OCI-LY7 (cell line): ENCODE results near the gene MOB1B. TPM values are rescaled to one million over a fixed set of nuclear protein-coding genes. Genes with fewer than 3 reads are reported as not detected.

Experiments used
- BruUV-seq: library from RNA; stranded (reverse); fragments of 400-500 nt; replicated peaks from 2 replicates; lab custom pipeline; 2021; lab: Mats Ljungman, UMichigan
- CTCF ChIA-PET: fragments of 300-600 bp; sonication (Branson Sonifier 250); formaldehyde crosslinking; loops from one replicate; lab custom pipeline; 2022; ENCODE audit warnings: antibody characterized with exemption; ENCODE audit not compliant: unreplicated experiment; lab: Charles Lee
- POLR2A ChIA-PET: fragments of 300-600 bp; sonication (Branson Sonifier 250); formaldehyde crosslinking; loops from one replicate; lab custom pipeline; 2022; ENCODE audit warnings: antibody characterized with exemption; lab: Charles Lee
- DNase-seq: peaks from one replicate; pipeline ENCODE4 v3.0.0-alpha.2; 2015; ENCODE audit warnings: low spot score
- H2AFZ ChIP-seq: fragments of 200-600 bp; sonication (generic), shearing (Covaris generic); 2 replicates; pipeline ENCODE4 v1.6.1; 2014; ENCODE audit warnings: mild to moderate bottlenecking, antibody characterized with exemption, low read length, moderate library complexity
- H3K27ac ChIP-seq: fragments of 200-600 bp; sonication (generic); 2 replicates; pipeline ENCODE4 v1.5.1; 2014; ENCODE audit warnings: mixed run types, low read depth, mild to moderate bottlenecking, moderate library complexity, low read length, inconsistent platforms; ENCODE audit not compliant: poor library complexity, severe bottlenecking
- H3K36me3 ChIP-seq: fragments of 200-600 bp; sonication (generic); 2 replicates; pipeline ENCODE4 v1.6.1; 2014; ENCODE audit warnings: mild to moderate bottlenecking, antibody characterized with exemption, low read length, moderate library complexity, mixed read lengths; ENCODE audit not compliant: insufficient read depth
- H3K4me1 ChIP-seq: fragments of 200-600 bp; sonication (generic); 2 replicates; pipeline ENCODE4 v1.5.1; 2014; ENCODE audit warnings: mild to moderate bottlenecking, low read length; ENCODE audit not compliant: insufficient read depth, poor library complexity, severe bottlenecking
- H3K4me2 ChIP-seq: fragments of 200-600 bp; sonication (generic); 2 replicates; pipeline ENCODE4 v1.6.1; 2014; ENCODE audit warnings: mild to moderate bottlenecking, low read length
- H3K4me3 ChIP-seq: fragments of 200-600 bp; sonication (generic); 2 replicates; pipeline ENCODE4 v1.5.1; 2014; ENCODE audit warnings: mild to moderate bottlenecking, low read depth, low read length; ENCODE audit not compliant: poor library complexity, severe bottlenecking
- H3K79me2 ChIP-seq: fragments of 200-600 bp; sonication (generic); 2 replicates; pipeline ENCODE4 v1.6.1; 2016; ENCODE audit warnings: low read depth, mild to moderate bottlenecking, low read length, moderate library complexity, mixed read lengths; ENCODE audit not compliant: insufficient read depth
- H3K9me2 ChIP-seq: fragments of 200-600 bp; sonication (generic); 2 replicates; pipeline ENCODE4 v1.6.1; 2016; ENCODE audit warnings: mild to moderate bottlenecking, low read length, mixed read lengths; ENCODE audit not compliant: insufficient read depth
- H3K9me3 ChIP-seq: fragments of 200-600 bp; sonication (generic); 2 replicates; pipeline ENCODE4 v1.6.1; 2014; ENCODE audit warnings: mild to moderate bottlenecking, mixed run types, low read length, mixed read lengths
- H4K20me1 ChIP-seq: fragments of 200-600 bp; sonication (generic); 2 replicates; pipeline ENCODE4 v1.6.1; 2014; ENCODE audit warnings: mild to moderate bottlenecking, antibody characterized with exemption, low read length, moderate library complexity, mixed read lengths; ENCODE audit not compliant: insufficient read depth
- EZH2phosphoT487 ChIP-seq: fragments of 200-600 bp; sonication (generic); IDR thresholded peaks from 2 replicates; pipeline ENCODE4 v1.6.1; 2018; ENCODE audit warnings: low read depth, borderline replicate concordance, mild to moderate bottlenecking, mixed run types, antibody characterized with exemption, low read length, moderate library complexity, mixed read lengths
- intact Hi-C: fragments of 100-400 bp; cut with micrococcal nuclease; formaldehyde crosslinking; loops from one replicate; pipeline ENCODE4 v1.10.0; 2022; ENCODE audit not compliant: unreplicated experiment
- total RNA-seq, 2 experiments: library from RNA; depleted of rRNA in 1 of 2; stranded (reverse); fragments of >200 nt in 1 of 2; shearing (Covaris generic) in 1 of 2; gene quantifications; 2 replicates each; pipeline ENCODE4 v1.2.3, GENCODE V29; 2014 to 2022
- TF ChIP-seq, protein P1 (sequence below): fragments of 200-600 bp; sonication (generic); conservative IDR thresholded peaks from 2 replicates; pipeline ENCODE4 v1.5.1; 2014; ENCODE audit warnings: mild to moderate bottlenecking, antibody characterized with exemption, low read length, moderate library complexity, mixed read lengths

The MOB1B gene
- total RNA-seq, 2 experiments from 2014 or later, result 4.7 to 22.4 TPM

DNA sequence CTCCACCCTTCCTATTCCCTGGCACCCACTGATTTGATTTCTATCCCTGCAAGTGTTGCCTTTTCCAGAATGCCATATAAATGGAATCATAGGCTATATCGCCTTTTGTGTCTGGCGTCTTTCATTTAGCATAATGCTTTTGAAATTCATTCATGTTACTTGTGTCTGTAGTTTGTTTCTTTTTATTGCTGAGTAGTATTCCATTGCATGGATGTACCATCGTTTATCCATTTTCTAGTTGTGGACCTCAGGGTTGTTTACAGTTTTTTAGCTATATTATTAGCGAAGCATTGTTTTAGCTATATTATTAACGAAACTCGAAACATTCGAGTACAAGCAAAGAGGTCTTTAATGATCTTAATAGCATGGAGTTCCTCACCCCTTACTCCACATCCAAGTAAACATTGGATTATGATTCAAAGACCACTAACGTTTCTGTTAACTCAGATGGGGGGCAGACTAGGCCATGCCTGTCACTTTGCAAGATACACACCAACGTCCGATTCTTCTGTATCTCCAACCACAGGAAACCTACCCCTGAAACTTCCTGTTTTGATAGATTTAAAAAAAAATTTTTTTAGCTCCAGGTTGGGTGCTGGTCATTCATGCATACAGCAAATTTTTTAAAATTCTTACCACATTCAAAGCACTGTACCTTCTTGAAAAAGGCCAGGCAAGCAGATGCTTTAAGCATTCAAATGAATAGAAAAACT is 92.4 kb downstream of the MOB1B start:
- H3K4me2 ChIP-seq, result peak overlapping the region; percentile 91
- no peaks in the 10 kb centered on the region for H3K9me2 ChIP-seq
- CTCF ChIA-PET, result interaction anchor here (1.0 to 1.5 kb wide), 2 partner anchors 9 to 68 kb away, joined by 3 to 4 read pairs; no protein-coding TSS in a partner anchor
- peak overlapping the region; percentile 92 for H3K4me3 ChIP-seq
- peaks cover 35% of the 10 kb centered on the region for H3K4me1 ChIP-seq
- H3K36me3 ChIP-seq, result peaks cover 58% of the 10 kb centered on the region
- POLR2A ChIA-PET, result interaction anchor here (0.6 to 6.1 kb wide), 24 partner anchors 8 to 328 kb away, joined by 3 to 108 read pairs (median 6); partner anchors contain the start of genes JCHAIN, MOB1B and UTP3
- H4K20me1 ChIP-seq, result peaks cover 15% of the 10 kb centered on the region
- BruUV-seq, result TSS peak; percentile 77
- peak overlapping the region; percentile 94 for H3K27ac ChIP-seq
- peak; percentile 89 for DNase-seq
- TF ChIP-seq, protein P1, sequence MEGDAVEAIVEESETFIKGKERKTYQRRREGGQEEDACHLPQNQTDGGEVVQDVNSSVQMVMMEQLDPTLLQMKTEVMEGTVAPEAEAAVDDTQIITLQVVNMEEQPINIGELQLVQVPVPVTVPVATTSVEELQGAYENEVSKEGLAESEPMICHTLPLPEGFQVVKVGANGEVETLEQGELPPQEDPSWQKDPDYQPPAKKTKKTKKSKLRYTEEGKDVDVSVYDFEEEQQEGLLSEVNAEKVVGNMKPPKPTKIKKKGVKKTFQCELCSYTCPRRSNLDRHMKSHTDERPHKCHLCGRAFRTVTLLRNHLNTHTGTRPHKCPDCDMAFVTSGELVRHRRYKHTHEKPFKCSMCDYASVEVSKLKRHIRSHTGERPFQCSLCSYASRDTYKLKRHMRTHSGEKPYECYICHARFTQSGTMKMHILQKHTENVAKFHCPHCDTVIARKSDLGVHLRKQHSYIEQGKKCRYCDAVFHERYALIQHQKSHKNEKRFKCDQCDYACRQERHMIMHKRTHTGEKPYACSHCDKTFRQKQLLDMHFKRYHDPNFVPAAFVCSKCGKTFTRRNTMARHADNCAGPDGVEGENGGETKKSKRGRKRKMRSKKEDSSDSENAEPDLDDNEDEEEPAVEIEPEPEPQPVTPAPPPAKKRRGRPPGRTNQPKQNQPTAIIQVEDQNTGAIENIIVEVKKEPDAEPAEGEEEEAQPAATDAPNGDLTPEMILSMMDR, result peak; percentile 44
- TF ChIP-seq EZH2phosphoT487, result no peak
- H3K79me2 ChIP-seq, result peaks cover 76% of the 10 kb centered on the region
- intact Hi-C loops, result loop anchor here (2.0 to 5.0 kb wide), 4 partner anchors 242 to 332 kb away; no protein-coding TSS in a partner anchor
- peaks cover 8% of the 10 kb centered on the region; the same call in 1 of the 2 replicates for H3K9me3 ChIP-seq
- H2AFZ ChIP-seq, result no peak overlapping the region

DNA sequence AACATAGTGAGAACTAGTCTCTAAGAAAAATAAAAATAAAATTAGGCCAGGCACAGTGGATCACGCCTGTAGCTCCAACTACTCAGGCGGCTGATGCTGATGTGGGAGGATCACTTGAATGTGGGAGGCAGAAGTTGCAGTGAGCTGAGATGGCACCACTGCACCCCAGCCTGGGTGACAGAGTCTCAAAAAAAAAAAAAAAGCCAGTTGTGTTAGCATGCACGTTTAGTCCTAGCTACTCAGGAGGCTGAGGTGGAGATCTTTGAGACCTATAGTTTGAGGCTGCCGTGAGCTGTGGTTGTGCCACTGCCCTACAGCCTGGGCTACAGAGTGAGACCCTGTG is 93.8 kb downstream of the MOB1B start:
- Histone ChIP-seq H4K20me1 (peaks cover 15% of the 10 kb centered on the region), H3K27ac (peak overlapping the region; percentile 94), H3K79me2 (peaks cover 90% of the 10 kb centered on the region), H3K4me3 (peak overlapping the region; percentile 92), H3K4me2 (peak overlapping the region; percentile 91), H3K36me3 (peaks cover 72% of the 10 kb centered on the region), H2AFZ (no peak overlapping the region), H3K9me2 (no peaks in the 10 kb centered on the region), H3K4me1 (peaks cover 40% of the 10 kb centered on the region), H3K9me3 (peaks cover 8% of the 10 kb centered on the region; the same call in 1 of the 2 replicates)
- POLR2A ChIA-PET, result interaction anchor here (0.6 to 6.1 kb wide), 15 partner anchors 10 to 333 kb away, joined by 3 to 108 read pairs (median 5); partner anchors contain the start of genes JCHAIN and UTP3
- peak; percentile 49 for DNase-seq
- intact Hi-C loops, result loop anchor here (2.0 to 5.0 kb wide), 3 partner anchors 15 to 334 kb away; no protein-coding TSS in a partner anchor
- TF ChIP-seq EZH2phosphoT487, result no peak
- TF ChIP-seq, protein P1, result no peak
- CTCF ChIA-PET, result interaction anchor here (0.6 to 2.3 kb wide), 3 partner anchors 8 to 319 kb away, joined by 3 to 12 read pairs (median 5); no protein-coding TSS in a partner anchor
- no TSS peak for BruUV-seq
